GM19043 (cell line): ENCODE results near the gene LRRC37A.
"Not testable (repeated sequence)": the region's sequence is repeated elsewhere in the genome, so short reads cannot be mapped to it uniquely, and the experiment has no call there.

Experiments used
- ATAC-seq: cut with Tn5 transposase; IDR thresholded peaks from one replicate; pipeline ENCODE4 v1.9.1; 2021; ENCODE audit warnings: low read depth; ENCODE audit not compliant: unreplicated experiment

The LRRC37A gene

DNA sequence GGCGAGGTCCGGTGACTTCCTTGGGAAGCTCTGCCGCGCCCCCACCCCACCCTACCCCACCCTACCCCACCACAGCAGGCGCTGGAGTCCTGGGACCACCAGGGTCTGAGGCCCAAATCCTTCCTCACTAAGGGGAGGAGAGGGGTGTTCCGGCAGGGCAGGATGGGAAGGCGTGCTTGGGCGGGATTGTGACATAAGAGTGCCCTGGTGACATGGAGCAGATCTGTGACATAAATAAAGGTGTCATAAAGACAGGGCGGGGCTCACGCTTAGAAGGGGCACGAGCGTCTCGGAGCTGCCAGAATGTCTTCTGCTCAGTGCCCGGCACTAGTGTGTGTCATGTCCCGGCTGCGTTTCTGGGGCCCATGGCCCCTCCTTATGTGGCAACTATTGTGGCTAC lies at the start of gene LRRC37A:
TSS of gene LRRC37A (plus strand) at position 301 of the 400 bp plus-strand sequence. CDS start at position 304, 3 bp downstream.
- not testable (repeated sequence) for ATAC-seq

DNA sequence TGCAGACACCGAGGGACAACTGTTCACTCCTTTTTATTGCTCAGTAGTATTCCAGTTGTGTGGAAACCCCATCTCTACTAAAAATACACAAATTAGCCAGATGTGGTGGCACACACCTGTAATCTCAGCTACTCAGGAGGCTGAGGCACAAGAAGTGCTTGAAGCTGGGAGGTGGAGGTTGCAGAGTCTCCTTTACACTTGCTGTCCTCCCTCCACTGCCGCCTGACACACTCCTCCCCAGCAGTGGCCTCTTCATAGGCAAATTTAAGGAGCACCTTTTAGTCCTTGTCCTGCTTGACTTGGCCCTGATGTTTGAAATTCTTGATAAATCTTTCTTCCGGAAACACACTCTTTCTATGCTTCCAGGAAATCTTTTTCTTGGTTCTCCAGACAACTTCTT lies 45.8 kb upstream of the LRRC37A start:
- not testable (repeated sequence) for ATAC-seq

DNA sequence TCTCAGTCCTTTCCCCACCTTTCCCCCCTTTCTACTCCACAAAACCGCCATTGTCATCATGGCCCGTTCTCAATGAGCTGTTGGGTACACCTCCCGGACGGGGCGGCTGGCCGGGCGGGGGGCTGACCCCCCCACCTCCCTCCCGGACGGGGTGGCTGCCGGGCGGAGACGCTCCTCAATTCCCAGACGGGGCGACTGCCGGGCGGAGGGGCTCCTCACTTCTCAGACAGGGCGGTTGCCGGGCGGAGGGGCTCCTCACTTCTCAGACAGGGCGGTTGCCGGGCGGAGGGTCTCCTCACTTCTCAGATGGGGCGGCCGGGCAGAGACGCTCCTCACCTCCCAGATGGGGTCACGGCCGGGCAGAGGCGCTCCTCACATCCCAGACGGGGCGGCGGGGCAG lies 42.1 kb upstream of the LRRC37A start:
- ATAC-seq: not testable (repeated sequence)

DNA sequence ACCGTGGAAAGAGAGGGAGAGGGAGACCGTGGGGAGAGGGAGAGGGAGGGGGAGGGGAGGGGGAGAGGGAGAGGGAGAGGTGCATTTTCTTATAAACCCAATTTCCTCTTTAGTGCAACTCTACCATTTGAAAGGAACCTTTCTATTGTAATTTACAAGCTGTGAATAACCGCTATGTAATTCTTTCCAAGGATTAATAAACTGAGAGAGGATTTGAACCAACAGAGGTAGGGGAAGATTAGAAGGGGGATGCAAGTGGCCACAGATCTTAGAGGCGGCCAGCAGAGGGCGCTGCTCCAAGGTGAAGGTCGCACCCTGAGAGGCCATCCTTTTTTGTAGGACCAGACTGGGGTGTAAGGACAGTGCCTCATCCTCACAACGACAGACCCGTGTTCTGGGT lies 41.2 kb upstream of the LRRC37A start:
- ATAC-seq: not testable (repeated sequence)

DNA sequence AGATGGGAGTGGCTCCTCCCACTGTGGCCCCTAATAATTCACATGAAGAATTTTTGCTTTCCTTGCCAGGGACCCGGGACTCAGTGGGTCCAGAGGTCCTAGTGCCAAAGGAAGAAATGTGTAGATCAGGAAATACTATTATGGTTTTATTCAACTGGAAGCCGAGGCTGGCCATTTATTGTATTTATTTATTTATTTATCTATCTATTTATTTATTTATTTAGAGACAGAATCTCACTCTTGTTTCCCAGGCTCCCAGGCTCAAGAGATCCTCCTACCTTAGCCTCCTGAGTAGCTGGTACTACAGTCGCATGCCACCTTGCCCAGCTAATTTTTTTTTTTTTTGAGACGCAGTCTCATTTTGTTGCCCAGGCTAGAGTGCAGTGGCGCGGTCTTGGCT lies 40.7 kb upstream of the LRRC37A start:
- not testable (repeated sequence) for ATAC-seq

DNA sequence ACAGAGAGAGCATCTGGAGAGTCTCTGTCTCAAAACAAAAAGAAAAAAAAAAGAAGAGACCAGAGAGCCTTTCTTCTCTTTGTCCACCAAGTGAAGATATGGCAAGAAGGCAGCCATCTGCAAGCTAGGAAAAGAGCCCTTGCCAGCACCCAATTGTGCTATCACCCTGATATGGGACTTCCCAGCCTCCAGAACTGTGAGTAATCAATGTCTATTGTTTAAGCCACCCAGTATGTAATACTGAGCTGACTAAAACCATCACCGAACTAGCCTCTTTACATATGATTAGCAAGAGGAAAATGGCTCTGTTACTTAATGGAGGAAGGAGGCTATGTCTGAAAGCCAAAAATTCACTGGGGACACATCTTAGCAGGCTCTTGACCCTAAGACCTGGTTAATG lies 38.6 kb upstream of the LRRC37A start:
- ATAC-seq: not testable (repeated sequence)

DNA sequence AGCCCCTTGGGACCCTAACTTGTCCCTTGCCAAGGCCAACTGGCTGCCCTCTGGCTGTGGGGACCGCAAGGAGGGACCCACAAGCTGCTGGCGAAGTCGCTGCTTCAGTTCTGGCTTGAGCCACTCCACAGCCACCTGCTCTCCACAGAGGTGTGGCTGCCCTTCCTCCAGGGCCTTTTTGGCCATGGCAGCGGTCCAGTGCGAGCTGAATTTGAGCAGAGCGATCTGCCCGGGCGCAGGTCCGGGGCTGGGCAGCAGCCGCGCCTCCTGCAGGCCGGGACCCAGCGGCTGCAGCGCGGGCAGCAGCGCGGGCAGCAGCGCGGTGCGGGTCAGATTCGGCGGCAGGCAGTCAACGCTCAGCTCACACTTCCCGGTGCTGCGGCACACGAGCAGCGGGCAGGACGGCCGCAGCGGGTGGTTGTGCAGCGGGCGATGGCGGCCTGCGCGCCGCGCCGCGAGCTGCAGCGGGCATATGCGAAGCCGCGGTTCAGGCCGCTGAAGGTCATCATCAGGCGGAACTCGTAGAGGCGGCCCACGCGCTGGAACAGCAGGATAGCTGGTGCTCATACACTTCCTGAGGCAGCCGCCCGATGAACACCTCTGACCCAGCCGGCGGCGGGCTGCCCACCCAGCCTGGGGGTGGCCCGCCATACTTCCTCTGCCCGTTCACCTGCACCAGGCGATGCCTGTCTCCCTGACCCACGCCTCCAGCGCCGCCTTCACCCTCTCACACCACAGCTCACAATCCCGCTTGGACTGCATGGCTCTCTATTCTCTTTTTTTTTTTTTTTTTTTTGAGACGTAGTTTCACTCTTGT lies 34.9 kb upstream of the LRRC37A start:
- ATAC-seq: not testable (repeated sequence)

DNA sequence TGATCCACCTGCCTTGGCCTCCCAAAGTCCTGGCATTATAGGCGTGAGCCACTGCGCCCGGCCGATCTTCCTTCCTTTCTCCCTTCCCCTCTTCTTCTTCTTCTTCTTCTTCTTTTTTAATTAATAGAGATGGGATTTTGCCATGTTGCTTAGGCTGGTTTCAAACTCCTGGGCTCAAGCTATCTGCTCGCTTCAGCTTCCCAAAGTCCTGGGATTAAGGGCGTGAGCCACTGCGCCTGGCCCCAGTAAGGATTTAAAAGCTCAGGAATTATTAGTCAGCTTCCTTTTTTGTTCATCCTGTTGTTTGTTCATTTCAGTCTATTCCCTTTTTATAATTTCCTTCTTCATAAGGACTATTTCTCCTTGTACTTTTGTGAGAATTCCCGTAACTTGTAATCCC lies 32.7 kb upstream of the LRRC37A start:
- ATAC-seq: no peak

DNA sequence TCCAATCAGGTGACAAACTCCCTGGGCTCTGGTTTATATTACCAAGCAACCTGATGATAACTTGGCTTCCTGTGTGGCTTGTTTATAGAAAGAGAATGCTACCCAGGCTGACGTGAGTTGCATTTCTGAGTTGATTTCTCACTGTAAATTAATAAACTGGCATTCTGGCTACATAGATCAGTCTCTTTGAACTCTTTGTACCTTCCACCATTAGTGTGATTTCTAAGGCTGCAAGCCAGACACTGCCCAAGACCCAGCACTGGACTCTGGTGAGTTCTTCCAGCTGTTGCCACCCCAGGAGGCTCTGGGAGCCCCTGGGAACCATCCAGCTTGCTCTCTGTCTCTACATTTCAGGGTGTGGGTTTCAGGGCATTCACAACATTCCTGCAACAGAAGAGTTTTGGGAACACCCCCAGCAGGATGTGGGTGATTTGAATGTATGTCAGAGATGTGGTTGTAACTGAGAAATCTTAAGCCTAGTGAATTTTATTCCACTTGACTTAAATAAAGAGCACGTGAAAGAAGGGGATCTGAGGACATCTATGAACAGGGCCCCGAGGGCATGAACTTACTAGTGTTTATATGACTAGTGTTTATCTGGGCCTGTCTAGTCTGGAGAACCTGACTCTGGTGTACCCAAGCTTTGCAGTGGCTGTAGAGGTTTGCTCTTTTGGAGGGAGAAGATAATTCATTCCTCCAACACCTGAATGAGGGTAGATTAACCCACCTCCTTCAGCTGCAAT lies 30.3 kb upstream of the LRRC37A start:
- no peak for ATAC-seq

DNA sequence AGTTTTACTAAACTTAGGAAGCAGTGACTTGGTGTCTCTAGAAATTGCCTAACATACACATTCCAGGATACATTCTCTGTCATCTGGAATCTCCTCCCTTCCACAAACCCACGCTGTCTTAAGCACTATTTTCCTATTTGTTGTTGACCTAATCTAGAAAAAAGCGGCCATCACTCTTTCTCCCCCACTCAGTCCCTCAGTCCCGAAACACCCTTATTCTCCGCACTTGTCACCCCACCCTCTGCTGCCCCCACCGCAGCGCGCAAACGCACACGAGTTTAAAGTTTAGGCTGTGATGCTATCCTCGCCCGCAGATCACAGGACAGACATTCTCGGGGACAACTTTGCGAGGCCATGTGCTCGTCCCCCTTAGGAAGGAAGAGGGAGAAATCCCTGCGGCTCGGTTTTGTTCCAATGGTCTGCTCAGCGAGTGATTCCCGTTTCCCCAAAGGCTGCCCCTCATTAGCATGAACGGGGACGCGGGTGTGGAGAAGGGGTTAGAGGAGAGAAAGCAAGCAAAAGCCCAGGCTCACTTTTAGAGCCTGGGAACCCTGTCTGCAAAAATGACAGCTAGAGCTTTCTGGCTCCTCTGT lies 28.8 kb upstream of the LRRC37A start:
- ATAC-seq: not testable (repeated sequence)

DNA sequence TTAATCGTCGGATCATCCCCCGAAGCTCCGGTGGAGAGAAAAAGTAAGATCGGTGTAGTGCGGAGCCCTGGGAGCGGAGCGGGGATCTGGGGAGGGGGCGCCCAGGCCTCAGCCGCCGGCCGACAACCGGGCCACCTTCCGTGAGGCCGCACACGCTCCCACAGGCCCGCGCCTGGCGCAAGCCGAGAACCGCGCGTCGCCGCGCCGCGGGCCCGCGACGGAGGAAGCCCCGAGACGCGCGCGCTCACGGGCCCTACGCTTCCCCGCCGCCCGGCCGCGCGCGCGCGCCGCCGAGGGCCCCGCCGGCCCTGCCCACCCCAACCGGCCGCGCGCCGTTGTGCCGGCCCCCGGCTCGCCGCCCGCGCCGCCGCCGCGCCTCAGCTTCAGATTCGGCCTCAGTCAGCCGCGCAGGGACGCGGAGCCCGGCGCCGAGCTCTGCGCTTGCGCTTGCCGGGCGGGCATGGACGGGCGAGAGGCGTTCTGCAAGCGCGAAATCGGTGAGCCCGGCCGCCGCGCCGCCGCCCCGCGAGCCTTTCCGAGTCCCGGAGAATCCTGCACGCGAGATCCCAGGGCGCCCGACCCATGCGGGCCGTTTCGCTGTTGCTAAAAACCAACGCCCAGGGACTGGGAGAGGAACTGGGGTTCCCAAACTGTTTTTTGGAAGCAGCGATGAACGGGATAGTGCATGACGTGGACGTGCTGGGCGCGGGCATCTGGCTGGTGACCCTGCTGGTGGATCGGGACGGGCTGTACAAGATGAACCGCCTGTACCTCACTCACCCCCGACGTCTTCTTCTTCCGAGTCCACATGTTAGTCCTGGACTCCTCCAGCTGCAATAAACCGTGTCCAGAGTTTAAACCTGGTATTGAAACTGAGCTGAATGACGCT lies 28.0 kb upstream of the LRRC37A start:
- ATAC-seq: peak; percentile 60

DNA sequence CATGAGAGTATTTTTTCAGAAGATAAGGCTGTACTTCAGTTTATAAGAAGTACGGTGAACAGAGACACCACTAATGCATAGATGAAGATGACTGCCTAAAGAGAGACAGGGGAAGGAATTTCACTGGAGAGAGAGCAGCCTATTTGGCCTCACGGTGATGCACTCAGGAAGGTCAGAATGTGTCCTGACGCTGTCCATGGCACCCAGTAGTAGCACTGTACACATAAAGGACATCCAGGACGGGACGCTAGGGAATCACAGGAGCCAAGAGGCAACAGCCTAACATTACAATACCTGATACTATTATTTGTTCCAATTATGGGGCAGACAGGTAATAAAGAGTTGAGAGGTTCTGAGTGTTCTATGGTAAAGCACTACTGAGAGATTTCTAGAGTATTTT lies 24.9 kb upstream of the LRRC37A start:
- no peak for ATAC-seq

DNA sequence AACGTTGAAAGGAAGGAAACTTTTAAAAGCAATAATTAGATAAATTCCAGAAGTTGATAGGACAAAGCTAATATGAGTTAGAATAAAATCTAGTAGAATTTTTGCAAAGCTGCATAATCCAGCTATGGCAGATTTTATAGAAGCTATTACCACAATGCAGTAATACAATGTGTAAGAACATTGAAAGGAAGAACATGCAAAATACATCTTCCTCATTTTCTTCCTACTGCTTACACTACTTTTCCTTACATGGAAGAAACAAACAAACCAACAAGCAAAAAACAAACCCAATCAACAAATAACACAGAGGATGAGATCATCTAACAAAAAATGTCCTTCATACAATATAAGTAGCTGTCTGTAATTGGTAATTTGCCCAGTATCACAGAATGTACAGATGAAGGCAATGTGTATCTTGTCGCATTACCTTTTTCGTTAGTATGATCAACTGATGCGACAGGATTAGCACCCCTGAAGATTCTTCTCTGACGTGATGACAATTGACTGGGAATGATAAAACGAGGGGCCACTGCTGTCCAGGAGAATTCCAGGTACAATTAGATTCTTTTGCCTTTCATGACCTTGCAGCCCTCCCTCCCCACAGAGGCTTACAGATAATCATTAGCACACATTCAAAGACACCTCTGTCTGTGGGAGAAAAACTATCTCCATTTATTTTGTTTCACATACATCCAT lies 21.2 kb upstream of the LRRC37A start:
- ATAC-seq: no peak

DNA sequence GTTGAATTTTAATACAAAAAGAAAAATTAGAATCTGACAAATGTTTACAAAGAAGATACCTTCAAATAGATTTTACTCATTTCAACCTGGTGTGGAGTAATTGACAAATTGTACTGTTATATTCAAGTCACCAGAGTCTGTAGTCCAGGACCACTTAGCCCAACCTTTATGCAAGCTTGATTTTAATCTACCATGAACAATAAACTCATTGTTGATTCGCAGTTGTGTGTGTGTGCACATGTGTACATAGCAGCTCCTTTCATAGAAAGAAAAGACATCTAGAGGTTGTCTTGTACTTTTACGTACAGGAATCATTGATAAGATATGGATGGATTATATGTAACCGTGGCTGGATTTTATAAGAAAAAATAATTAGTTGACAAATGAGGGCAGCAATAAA lies 20.7 kb upstream of the LRRC37A start:
- ATAC-seq: no peak

DNA sequence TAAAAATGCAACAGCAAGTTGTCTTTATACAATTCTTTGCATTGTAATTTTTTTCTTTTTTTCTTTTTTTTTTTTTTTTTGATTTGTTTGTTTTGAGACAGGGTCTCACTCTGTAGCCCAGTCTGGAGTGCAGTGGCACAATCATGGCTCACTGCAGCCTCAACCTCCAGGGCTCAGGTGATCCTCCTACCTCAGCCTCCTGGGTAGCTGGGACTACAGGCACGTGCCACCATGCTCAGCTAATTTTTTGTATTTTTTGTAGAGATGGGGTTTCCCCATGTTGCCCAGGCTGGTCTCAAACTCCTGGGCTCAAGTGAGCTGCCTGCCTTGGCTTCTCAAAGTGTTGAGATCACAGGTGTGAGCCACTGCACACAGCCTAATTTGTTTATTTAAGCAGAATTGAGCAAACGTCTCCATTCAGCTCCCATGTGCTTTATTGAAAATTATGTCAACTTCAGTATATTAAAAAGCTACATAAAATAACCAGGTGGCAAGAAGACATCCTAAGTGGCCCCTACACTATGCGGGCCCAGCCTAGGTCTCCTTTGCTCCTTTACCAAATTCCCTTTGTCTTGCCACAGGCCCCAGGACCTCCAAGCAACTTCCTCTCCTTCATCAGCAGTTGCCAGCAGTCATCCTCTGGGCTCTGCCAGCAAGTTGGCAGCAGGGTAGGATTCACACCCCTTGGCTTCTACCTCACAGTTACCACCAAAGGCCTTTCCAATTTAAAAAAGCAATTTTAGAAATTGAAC lies 18.0 kb upstream of the LRRC37A start:
- ATAC-seq: not testable (repeated sequence)

DNA sequence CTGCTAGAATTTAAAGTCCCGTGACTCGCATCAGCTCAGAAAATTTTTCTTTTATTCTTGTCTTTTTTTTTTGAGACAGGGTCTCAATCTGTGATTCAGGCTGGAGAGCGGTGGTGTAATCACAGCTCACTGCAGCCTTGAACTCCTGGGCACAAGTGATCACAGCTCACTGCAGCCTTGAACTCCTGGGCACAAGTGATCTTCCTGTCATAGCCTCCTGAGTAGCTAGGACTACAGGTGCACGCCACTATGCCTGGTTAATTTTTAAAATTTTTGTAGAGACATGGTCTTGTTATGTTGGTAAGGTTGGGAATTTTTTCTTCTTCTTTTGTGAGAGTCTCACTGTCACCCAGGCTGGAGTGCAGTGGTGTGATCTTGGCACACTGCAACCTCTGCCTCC lies 13.6 kb upstream of the LRRC37A start:
- not testable (repeated sequence) for ATAC-seq

DNA sequence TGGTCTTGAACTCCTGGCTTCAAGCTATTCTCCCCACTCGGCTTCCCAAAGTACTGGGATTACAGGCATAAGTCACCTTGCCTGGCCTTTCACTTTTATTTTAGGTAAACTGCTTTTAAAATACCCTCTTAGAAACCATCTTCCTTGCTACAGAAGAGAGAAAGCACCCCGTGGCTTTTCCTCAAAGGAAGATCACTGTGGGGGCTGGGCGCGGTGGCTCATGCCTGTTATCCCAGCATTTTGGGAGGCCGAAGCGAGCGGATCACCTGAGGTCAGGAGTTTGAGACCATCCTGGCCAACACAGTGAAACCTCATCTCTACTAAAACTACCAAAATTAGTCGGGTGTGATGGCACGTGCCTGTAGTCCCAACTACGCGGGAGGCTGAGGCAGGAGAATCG lies 12.3 kb upstream of the LRRC37A start:
- not testable (repeated sequence) for ATAC-seq

DNA sequence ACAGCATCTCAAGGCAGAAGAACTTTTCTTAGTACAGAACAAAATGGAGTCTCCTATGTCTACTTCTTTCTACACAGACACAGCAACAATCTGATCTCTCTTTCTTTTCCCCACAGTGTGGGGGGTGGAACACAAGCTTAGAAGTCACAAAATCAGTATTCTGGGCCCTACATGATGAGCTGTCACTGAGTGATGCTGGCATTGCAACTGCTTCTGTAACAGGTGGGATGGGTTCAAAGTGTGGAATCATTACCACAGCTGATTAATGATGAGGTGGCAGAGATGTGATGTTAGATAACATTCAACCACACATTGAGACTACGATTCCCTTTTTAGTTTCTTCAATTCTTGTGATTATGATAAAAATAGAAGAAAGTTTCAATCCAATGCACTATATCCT lies 10.5 kb upstream of the LRRC37A start:
- not testable (repeated sequence) for ATAC-seq

DNA sequence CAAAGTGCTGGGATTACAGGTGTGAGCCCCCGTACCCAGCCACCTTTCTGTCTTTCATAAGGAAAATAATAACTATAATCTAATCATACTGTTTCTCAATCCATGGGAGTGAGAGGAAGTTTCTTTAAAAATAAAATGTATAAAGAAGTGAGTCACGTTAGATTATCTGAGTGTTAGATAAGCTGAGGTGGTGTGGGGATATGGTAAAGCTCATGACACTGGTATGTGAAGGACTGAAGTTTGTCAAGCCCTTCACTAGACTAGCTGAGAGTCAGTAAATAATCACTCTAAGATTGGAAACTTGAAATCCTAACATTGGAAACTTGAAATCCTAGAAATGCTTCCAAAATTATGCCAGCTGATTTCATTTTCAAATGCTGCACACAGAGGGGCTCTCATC lies 9.4 kb upstream of the LRRC37A start:
- ATAC-seq: not testable (repeated sequence)
